SK-N-SH treated with all-trans-retinoic acid at 6 μM for 48 hours (cell line): Measurements from ENCODE around the gene GMEB2.

Experiments used
- ESRRG ChIP-seq: fragments of 250-450 bp; sonication (Bioruptor Pico); IDR thresholded peaks from 2 replicates; pipeline ENCODE4 v1.6.1; 2021; ENCODE audit warnings: mild to moderate bottlenecking
- OSR1 ChIP-seq: fragments of 250-450 bp; sonication (Bioruptor Pico); IDR thresholded peaks from 2 replicates; pipeline ENCODE4 v1.8.0; 2022; ENCODE audit warnings: moderate library complexity, mild to moderate bottlenecking, inconsistent platforms
- PATZ1 ChIP-seq: fragments of 250-450 bp; sonication (Bioruptor Pico); IDR thresholded peaks from 2 replicates; pipeline ENCODE4 v1.8.0; 2020; ENCODE audit warnings: mild to moderate bottlenecking, moderate library complexity, borderline replicate concordance
- POU6F1 ChIP-seq: fragments of 250-450 bp; sonication (Bioruptor Pico); IDR thresholded peaks from 2 replicates; pipeline ENCODE4 v1.8.0; 2021; ENCODE audit warnings: low read depth, mild to moderate bottlenecking, moderate library complexity, borderline replicate concordance
- RARB ChIP-seq: fragments of 250-450 bp; sonication (Bioruptor Pico); IDR thresholded peaks from 2 replicates; pipeline ENCODE4 v1.8.0; 2021; ENCODE audit warnings: mild to moderate bottlenecking, moderate library complexity
- ZNF565 ChIP-seq: fragments of 450-650 bp; formaldehyde crosslinking; conservative IDR thresholded peaks from 2 replicates; pipeline ENCODE4 v1.5.0; 2020; ENCODE audit warnings: low read depth, mild to moderate bottlenecking, moderate library complexity

DNA sequence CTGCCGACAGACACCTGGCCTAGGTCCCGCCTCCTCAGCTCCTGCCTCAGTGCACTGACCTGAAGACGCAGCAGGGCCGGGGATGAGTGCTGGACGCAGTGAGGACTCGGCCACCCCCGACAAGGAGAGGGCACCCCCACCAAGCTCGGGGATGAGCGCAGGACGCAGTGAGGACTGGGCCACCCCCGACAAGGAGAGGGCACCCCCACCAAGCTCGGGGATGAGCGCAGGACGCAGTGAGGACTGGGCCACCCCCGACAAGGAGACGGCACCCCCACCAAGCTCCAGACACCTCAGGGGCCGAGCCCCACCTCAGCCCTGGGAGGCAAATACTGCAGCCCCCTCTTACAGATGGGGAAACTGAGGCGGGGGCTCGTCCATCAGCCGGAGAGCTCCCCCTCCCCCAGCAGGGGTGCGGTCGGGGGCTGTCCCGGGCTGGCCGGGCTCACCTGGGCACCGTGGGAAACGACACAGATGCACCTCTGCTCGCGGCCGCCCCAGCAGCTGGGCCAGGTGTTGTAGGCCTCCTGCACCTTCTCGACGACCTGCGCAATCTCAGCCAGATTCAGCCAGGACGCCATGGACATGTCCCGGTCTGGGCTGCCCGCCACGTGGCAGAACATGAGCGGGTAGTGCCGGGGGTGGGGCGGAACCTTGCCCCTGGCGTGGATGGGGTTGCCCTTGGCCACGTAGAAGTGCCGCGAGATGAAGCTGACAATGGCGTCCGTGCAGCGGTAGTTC lies 60.3 kb downstream of the GMEB2 start:
- TF ChIP-seq RARB (CRISPR knock-in tag) (no peak), ZNF565 (CRISPR knock-in tag) (no peak), OSR1 (no peak), POU6F1 (CRISPR knock-in tag) (no peak), PATZ1 (CRISPR knock-in tag) (no peak), ESRRG (CRISPR knock-in tag) (no peak)
